Nephron (organoid): ENCODE data around the gene ADAP2.

ENCODE experiments used
- H3K27ac Mint-ChIP-seq, 3 experiments: 2 replicates each; pipeline ENCODE4 v1.8.0; 2020; ENCODE audit warnings: mixed read lengths in 3 of 3, mild to moderate bottlenecking in 2 of 3, moderate library complexity in 1 of 3
- H3K27me3 Mint-ChIP-seq: 2 replicates; pipeline ENCODE4 v1.8.0; 2021; ENCODE audit warnings: low read depth, mild to moderate bottlenecking, moderate library complexity, mixed read lengths
- H3K36me3 Mint-ChIP-seq: 2 replicates; pipeline ENCODE4 v1.8.0; 2020; ENCODE audit warnings: low read depth, mixed read lengths
- H3K4me1 Mint-ChIP-seq: 2 replicates; pipeline ENCODE4 v1.8.0; 2020; ENCODE audit warnings: mixed read lengths
- H3K4me3 Mint-ChIP-seq, 3 experiments: 2 replicates each; pipeline ENCODE4 v1.8.0; 2020; ENCODE audit warnings: mild to moderate bottlenecking in 3 of 3, mixed read lengths in 3 of 3, moderate library complexity in 2 of 3
- H3K9me3 Mint-ChIP-seq: 2 replicates; pipeline ENCODE4 v1.8.0; 2020; ENCODE audit warnings: mixed read lengths
- TF ChIP-seq, protein P1 (sequence below), 3 experiments: fragments of 200-600 bp; sonication (generic); IDR thresholded peaks; one replicate each; pipeline ENCODE4 v1.5.0; 2021; ENCODE audit warnings: antibody characterized with exemption in 3 of 3; ENCODE audit not compliant: unreplicated experiment in 3 of 3

The ADAP2 gene

DNA sequence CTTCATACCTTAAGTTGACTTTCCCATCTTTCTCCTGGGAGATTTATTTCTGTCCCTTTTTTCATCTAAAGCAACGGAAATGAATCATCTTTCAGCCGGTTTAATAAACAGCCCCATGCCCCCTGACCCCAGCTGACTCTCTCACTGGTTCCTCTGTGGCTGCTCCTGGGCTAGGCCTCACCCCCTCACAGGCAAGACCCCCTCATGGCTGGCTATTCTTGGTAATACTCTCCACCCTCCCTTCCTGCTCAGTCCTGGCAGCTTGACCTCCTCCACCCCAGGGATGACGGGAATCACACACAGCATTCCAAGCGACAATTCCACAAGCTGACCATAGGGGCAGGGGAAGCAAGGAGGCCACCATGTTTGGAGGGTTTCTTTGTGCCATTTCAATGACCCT, 1.5 kb upstream of the ADAP2 start:
- no peaks in the 10 kb centered on the region for H3K9me3 Mint-ChIP-seq
- peaks cover 13% of the 10 kb centered on the region for H3K4me1 Mint-ChIP-seq
- no peak overlapping the region for H3K27ac Mint-ChIP-seq
- no peak overlapping the region for H3K4me3 Mint-ChIP-seq
- H3K27me3 Mint-ChIP-seq: peaks cover 71% of the 10 kb centered on the region
- H3K36me3 Mint-ChIP-seq: no peaks in the 10 kb centered on the region
- TF ChIP-seq, protein P1, sequence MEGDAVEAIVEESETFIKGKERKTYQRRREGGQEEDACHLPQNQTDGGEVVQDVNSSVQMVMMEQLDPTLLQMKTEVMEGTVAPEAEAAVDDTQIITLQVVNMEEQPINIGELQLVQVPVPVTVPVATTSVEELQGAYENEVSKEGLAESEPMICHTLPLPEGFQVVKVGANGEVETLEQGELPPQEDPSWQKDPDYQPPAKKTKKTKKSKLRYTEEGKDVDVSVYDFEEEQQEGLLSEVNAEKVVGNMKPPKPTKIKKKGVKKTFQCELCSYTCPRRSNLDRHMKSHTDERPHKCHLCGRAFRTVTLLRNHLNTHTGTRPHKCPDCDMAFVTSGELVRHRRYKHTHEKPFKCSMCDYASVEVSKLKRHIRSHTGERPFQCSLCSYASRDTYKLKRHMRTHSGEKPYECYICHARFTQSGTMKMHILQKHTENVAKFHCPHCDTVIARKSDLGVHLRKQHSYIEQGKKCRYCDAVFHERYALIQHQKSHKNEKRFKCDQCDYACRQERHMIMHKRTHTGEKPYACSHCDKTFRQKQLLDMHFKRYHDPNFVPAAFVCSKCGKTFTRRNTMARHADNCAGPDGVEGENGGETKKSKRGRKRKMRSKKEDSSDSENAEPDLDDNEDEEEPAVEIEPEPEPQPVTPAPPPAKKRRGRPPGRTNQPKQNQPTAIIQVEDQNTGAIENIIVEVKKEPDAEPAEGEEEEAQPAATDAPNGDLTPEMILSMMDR (IDR thresholded peaks at IDR 0.05; ENCODE audit: unreplicated experiment in 3 of 3): no peak

DNA sequence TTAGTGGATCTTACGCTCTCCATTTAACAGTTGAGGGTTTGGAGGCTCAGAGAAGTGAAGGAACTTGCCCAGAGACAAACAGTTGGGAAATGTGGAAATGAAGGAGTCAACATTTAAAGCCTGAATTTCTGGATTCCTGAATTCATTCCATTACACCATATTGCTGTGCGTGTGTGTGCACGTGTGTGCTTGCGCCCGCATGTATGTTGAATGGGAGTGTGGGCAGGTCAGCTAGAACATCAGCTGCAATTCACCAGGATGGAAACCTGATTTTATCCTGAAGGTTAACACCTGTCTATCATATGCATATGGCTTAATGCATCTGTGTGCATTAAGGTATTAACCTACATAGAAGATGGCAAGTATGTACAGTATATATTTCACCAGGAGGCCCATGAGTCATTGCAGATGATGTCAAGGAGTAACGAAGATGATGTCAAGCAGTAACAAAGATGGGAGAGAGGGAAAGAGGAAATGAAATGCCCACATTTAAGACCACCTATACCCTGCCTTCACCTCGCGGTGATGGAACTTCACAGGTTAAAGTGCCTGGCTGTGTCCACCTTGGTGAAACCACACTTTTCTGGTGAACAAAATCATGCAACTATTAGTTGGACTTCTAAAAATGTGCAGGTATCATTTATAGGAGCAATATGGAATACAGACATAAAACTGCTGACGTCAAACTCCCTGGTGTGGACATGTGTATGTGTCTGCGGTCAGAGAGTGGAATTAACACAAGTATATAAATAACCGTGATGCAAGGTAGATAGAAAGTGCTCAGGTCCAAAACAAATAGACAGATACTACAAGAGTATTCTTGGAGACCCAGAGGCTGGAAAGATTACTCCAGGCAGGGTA, 832 bp upstream of the ADAP2 start:
- no peaks in the 10 kb centered on the region for H3K9me3 Mint-ChIP-seq

DNA sequence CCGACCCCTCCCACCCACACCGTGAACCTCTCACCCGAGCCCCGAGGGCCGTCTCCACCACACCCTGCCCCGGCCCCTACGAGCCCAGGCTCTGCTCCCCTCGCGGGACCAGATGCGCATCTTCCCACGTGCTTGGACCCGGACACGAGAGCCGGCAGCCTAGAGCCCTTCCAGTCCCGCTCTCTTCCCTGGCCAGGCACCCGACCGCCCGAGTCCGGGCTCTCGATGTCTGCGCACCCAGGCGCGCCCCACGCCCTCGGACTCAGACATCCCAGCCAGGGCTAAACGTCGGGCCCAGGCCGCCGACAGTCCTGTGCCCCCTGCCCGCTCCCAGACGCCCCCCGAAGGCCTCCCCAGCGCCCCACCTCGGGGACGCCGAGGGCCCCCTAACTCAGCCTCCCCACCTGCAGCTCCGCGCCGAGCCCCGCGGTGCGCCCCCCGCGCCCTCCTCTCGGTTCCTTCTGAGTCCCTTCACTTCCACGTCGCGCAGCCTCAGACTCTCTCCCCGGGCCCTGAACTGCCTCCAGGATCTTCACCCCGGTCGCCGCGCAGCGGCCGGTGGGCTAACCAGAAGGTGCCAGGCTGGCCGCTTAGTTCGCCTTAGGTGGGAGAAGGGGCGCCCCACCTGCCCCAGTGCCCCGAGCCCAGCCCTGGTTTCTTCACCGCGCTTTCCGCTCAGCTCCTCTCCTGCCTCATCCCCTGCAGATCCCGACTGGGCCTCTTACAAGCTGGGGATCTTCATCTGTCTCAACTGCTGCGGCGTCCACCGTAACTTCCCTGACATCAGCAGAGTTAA, 688 bp downstream of the ADAP2 start:
- Mint-ChIP-seq H3K4me1 (peaks cover 13% of the 10 kb centered on the region), H3K27me3 (peaks cover 89% of the 10 kb centered on the region), H3K9me3 (no peaks in the 10 kb centered on the region), H3K36me3 (no peaks in the 10 kb centered on the region), H3K27ac (no peak overlapping the region), H3K4me3 (peak overlapping the region; percentile 78 to 83 (median 80))
- TF ChIP-seq, protein P1 (IDR thresholded peaks at IDR 0.05; ENCODE audit: unreplicated experiment in 3 of 3): no peak

More for the DNA sequence above, 832 bp upstream of the ADAP2 start:
- H3K4me3 Mint-ChIP-seq: peak overlapping the region; percentile 36 to 72 (median 71)
- peaks cover 78% of the 10 kb centered on the region for H3K27me3 Mint-ChIP-seq
- H3K4me1 Mint-ChIP-seq: peaks cover 13% of the 10 kb centered on the region
- H3K36me3 Mint-ChIP-seq: no peaks in the 10 kb centered on the region
- H3K27ac Mint-ChIP-seq: no peak overlapping the region
- TF ChIP-seq, protein P1 (IDR thresholded peaks at IDR 0.05; ENCODE audit: unreplicated experiment in 3 of 3): no peak

DNA sequence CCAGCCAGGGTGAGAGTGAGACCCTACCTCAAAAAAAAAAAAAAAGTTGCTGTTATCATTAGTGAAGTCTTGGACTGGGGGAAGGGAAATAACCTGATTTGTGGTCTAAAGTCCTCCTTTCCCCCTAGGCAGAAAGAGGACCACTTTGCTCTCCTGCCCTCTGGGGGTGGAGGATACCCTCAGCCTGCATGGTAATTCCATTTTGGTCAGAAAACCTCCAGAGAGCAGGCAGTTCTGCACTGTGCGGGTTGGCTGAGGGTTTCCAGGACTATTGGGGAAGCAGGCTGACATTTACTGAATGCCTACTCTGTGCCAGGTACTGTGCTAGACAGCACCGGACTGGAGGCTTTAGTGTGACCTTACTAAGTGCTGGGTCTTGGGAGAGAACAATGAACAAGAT, 2.6 kb downstream of the ADAP2 start:
- H3K4me1 Mint-ChIP-seq: peaks cover 13% of the 10 kb centered on the region
- H3K36me3 Mint-ChIP-seq: no peaks in the 10 kb centered on the region
- no peaks in the 10 kb centered on the region for H3K9me3 Mint-ChIP-seq
- TF ChIP-seq, protein P1 (IDR thresholded peaks at IDR 0.05; ENCODE audit: unreplicated experiment in 3 of 3): no peak
- H3K4me3 Mint-ChIP-seq: peak overlapping the region in 2 of 3 experiments; percentile 15 to 38
- H3K27ac Mint-ChIP-seq: no peak overlapping the region
- peaks cover 80% of the 10 kb centered on the region for H3K27me3 Mint-ChIP-seq

DNA sequence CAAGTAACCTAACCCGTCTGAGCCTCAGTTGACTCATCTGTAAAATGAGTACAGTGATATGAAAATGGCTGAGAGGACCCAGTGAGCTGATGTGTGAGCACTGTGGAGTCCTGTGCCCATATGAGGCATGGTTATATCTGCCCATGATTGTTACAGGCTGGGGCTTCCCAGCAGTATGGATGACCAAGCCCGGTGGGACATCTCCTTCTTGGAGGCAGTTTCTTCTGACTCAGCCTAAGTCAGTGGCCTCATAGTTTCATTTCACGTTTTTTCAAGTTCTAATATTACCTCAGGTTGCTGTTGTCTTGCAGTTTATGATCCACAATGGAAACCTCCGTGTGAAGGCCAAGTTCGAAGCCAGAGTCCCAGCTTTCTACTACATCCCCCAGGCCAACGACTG, 4.8 kb downstream of the ADAP2 start:
- Mint-ChIP-seq H3K4me1 (peaks cover 6% of the 10 kb centered on the region), H3K27me3 (peaks cover 67% of the 10 kb centered on the region), H3K36me3 (no peaks in the 10 kb centered on the region), H3K27ac (no peak overlapping the region), H3K4me3 (no peak overlapping the region), H3K9me3 (no peaks in the 10 kb centered on the region)
- TF ChIP-seq, protein P1 (IDR thresholded peaks at IDR 0.05; ENCODE audit: unreplicated experiment in 3 of 3): no peak
